GM12873 (cell line): ENCODE results near the gene RAB12.

Experiments used
- TF ChIP-seq, protein P1 (sequence below): IDR thresholded peaks from 2 replicates; pipeline ENCODE4 v1.5.1; 2012; ENCODE audit warnings: low read depth, mild to moderate bottlenecking, moderate library complexity, low read length, control low read depth; ENCODE audit not compliant: insufficient read depth; ENCODE audit errors: missing control alignments

The RAB12 gene

DNA sequence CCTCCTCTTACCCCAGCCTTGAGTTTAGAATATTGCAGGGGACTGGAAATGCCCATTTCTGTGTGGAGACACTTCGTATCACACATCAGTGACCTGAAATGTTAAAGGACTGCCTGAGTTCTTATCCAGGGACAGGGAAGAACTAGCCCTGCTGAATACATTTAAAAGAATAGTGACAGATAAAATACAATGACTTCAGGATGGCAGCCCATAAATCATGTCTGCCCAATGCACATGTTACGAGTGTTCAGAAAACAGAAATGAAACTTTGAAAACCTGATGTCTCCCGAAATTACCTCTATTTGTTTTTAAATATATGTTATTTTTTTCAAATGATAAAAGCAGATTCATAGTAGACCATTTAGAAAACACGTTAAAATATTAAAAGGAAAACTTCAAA, 22.3 kb upstream of the RAB12 start:
- TF ChIP-seq, protein P1, sequence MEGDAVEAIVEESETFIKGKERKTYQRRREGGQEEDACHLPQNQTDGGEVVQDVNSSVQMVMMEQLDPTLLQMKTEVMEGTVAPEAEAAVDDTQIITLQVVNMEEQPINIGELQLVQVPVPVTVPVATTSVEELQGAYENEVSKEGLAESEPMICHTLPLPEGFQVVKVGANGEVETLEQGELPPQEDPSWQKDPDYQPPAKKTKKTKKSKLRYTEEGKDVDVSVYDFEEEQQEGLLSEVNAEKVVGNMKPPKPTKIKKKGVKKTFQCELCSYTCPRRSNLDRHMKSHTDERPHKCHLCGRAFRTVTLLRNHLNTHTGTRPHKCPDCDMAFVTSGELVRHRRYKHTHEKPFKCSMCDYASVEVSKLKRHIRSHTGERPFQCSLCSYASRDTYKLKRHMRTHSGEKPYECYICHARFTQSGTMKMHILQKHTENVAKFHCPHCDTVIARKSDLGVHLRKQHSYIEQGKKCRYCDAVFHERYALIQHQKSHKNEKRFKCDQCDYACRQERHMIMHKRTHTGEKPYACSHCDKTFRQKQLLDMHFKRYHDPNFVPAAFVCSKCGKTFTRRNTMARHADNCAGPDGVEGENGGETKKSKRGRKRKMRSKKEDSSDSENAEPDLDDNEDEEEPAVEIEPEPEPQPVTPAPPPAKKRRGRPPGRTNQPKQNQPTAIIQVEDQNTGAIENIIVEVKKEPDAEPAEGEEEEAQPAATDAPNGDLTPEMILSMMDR: no peak

DNA sequence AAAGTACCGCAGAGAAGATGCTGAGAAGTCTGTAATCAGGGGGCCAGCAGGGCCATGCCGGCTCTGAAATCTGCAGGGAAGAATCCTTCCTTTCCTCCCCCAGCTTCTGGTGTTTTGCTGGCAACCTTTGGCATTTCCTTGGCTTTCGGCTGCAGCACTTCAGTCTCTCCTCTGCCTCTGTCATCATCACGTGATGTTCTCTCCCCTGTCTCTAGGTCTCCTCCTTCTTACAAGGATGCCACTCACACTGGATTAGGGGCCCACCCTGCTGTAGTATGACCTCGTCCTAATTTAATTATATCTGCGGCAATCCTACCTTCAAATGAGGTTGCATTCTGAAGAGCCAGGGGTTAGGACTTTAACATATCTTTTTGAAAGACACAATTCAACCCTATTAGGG, 13.8 kb upstream of the RAB12 start:
- TF ChIP-seq, protein P1: no peak

DNA sequence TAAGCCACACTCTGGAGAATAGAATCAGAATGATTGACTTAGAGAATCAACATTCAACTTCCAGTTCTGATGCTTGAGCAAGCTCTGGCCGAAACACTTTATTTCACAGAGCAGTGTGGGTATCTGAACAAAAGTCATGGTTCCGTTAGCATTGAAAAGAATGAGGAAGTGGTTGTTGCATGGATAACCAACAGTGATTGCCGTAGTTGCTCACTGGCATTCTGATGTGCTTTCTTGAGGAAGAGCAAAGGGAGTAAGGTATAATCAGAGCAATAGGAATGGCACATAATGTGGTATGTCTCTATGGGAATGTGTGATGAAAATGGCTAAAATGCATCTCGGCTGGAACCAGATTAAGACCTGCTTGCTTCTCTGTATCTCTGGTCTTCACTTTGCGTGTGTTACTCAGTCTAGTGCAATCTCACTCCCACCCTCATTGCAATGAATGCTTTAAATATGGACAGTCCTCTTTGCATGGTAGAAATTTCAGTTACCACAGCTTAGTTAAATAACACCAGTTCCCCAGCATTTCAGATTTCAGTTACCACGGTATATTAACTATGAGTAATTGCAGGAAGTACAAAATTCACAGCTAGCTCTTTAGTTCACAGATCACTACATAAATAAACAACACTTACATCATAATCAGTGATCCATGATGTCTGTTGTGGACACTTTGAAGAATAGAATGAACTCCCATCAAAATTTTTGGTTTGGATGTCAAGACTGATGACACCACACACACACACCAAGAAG, 7.8 kb upstream of the RAB12 start:
- TF ChIP-seq, protein P1: no peak

DNA sequence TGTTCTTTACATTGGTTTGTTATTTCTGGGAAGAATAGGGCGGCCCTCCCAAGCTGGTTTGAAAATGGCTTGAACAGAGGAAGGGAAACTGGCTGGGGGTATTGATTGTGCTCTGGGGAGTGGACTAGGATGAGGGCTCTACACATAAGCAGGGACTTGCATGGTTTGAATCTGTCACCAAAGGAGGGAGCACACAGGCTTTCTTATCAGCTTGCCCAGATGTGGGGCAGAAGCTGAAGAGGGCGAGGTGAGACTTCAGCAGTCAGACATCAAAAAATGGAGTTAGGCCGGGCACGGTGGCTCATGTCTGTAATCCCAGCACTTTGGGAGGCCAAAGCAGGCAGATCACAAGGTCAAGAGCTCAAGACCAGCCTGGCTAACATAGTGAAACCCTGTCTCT, 7.2 kb upstream of the RAB12 start:
- TF ChIP-seq, protein P1: no peak

DNA sequence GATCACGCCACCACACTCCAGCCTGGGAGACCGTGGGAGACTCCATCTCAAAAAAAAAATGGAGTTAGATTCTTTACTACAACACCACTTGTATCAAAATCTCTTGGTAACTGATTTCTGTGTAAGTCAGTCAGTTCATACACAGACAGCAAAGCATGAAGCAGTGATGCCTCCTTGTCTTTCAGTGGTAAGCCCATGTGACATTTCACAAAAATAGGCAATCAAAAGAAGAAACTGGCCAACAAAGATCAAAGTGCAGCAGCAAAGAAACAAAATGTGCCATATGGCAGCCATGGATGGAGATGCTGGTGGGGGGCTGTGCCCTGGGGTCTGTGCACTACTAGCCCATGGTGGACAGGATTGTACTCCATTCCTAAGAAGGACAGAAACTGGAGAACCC, 6.7 kb upstream of the RAB12 start:
- TF ChIP-seq, protein P1: no peak

DNA sequence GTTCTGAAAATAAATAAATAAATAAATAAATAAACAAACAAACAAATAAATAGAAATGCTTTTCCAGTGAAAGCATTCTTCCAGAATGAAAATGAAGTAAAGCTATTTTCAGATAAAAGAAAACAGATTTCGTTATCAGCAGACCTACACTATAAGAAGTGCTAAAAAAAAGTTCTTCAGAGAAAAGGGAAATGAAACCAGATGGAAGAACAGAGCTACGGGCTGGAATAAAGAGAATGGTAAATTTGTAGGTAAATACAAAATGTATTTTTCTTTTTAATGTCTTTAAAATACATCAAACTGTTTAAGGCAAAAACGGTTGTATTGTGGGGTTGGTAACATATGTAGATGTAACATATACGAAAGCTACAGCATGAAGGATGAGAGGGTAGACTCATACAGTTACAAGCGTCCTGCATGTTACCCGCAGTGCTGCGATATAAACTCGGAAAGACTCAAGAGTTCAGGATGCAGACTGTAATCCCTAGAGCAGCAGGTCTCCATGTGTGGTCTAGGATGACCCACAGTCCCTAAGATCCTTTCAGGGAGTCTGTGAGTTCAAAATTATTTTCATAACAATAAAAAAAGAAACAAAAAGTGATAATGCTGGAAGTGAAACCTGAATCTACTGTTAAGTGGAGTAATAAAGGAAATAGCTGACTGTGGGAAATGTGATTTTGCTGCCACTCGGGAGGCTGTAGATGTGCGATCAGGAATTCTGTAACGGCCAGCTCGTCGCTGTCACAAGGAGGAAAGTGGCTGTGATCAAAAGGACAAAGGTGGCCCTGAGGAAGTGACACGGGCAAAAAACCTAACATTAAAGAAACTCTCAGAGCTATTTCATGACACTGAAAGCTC, 5.3 kb upstream of the RAB12 start:
- TF ChIP-seq, protein P1: no peak

DNA sequence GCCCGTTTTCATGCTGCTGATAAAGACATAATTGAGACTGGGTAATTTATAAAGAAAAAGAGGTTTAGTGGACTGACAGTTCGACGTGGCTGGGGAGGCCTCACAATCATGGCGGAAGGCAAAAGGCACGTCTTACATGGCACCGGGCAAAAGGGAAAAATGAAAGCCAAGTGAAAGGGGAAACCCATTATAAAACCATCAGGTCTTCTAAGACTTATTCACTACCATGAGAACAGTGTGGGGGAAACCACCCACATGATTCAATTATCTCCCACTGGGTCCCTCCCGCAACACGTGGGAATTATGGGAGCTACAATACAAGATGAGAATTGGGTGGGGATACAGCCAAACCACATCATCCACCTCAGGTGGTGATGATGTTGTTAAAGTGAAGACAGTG, 3.3 kb upstream of the RAB12 start:
- TF ChIP-seq, protein P1: no peak
